Measurements from ENCODE around the gene ACTL7B.
"Not testable (repeated sequence)": the region's sequence is repeated elsewhere in the genome, so short reads cannot be mapped to it uniquely, and the experiment has no call there.

Gene ACTL7B

GRCh38 chr9:108855888-108856287 lies at the start of gene ACTL7B:
Gene ACTL7B (minus strand): TSS chr9:108855986. CDS start chr9:108855930, 56 bp downstream.
- DNase-seq = no peak

GRCh38 chr9:108905494-108905893 lies 49.7 kb upstream of the ACTL7B start:
- no peak for DNase-seq

GRCh38 chr9:108904161-108904560 lies 48.4 kb upstream of the ACTL7B start:
- no peak for DNase-seq

- no peak for DNase-seq
Observed at GRCh38 chr9:108903420-108904103, 47.8 kb upstream of the ACTL7B start.

GRCh38 chr9:108900176-108900575 lies 44.4 kb upstream of the ACTL7B start:
- no peak for DNase-seq

GRCh38 chr9:108899023-108899695 lies 43.4 kb upstream of the ACTL7B start:
- not testable (repeated sequence) for DNase-seq

GRCh38 chr9:108897324-108898096 lies 41.7 kb upstream of the ACTL7B start:
- DNase-seq = no peak

- DNase-seq = no peak
Observed at GRCh38 chr9:108894225-108894997, 38.6 kb upstream of the ACTL7B start.

- no peak for DNase-seq
Observed at GRCh38 chr9:108889649-108890067, 33.9 kb upstream of the ACTL7B start.

GRCh38 chr9:108886594-108887271 lies 30.9 kb upstream of the ACTL7B start:
- DNase-seq = not testable (repeated sequence)

- peak; percentile 62 for DNase-seq
Observed at GRCh38 chr9:108885643-108886348, 30.0 kb upstream of the ACTL7B start.

GRCh38 chr9:108884701-108885100 lies 28.9 kb upstream of the ACTL7B start:
- no peak for DNase-seq

GRCh38 chr9:108883085-108883484 lies 27.3 kb upstream of the ACTL7B start:
- DNase-seq = no peak

- no peak for DNase-seq
Observed at GRCh38 chr9:108882052-108882888, 26.5 kb upstream of the ACTL7B start.

GRCh38 chr9:108880738-108881316 lies 25.0 kb upstream of the ACTL7B start:
- DNase-seq = no peak

GRCh38 chr9:108877524-108877923 lies 21.7 kb upstream of the ACTL7B start:
- DNase-seq = no peak

- DNase-seq = no peak
Observed at GRCh38 chr9:108876425-108876824, 20.6 kb upstream of the ACTL7B start.

GRCh38 chr9:108874058-108874788 lies 18.4 kb upstream of the ACTL7B start:
- DNase-seq = no peak

- no peak for DNase-seq
Observed at GRCh38 chr9:108869092-108869725, 13.4 kb upstream of the ACTL7B start.
